Measurements from ENCODE around the gene GALNT16.

DNA sequence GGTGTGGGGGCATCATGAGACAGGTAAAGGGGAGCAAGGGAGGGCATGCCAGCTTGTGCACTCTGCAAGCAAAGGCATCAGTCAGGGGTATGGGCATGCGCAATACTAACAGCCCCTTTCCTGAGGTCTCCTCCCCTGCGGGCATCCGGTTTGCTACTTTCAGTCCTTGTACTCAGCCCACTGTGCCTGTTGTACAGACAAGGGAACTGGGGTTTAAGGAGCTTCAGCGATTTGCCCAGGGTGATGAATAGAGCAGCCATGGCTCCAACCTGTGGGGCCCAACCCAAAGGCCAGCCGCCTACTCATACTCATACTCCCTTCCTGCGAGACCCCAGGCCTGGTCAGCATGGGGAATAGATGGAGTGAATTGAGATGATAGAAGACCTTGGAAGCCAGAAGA is 66.7 kb downstream of the GALNT16 start:
- no peak for TF ChIP-seq CTCF (IDR thresholded peaks at IDR 0.05)
- TF ChIP-seq POLR2A (IDR thresholded peaks at IDR 0.05), result no peak
